SK-N-SH treated with all-trans-retinoic acid at 6 μM for 48 hours (cell line): Measurements from ENCODE around the gene RBP5.

ENCODE experiments used
- ATAC-seq: fragments of 200-7000 bp; cut with Tn5 transposase; 3 replicates; pipeline ENCODE4 v1.9.1; 2020; ENCODE audit warnings: mild to moderate bottlenecking, moderate library complexity
- ARNTL ChIP-seq: fragments of 450-650 bp; formaldehyde crosslinking; IDR thresholded peaks from 2 replicates; pipeline ENCODE4 v1.5.0; 2020; ENCODE audit warnings: low read depth, mild to moderate bottlenecking, moderate library complexity, borderline replicate concordance
- CSDC2 ChIP-seq: fragments of 250-450 bp; sonication (Bioruptor Pico); IDR thresholded peaks from 2 replicates; pipeline ENCODE4 v1.5.0; 2020; ENCODE audit warnings: mild to moderate bottlenecking, moderate library complexity
- CSRNP3 ChIP-seq: fragments of 250-450 bp; sonication (Bioruptor Pico); IDR thresholded peaks from 2 replicates; pipeline ENCODE4 v1.5.1; 2021; ENCODE audit warnings: mild to moderate bottlenecking, moderate library complexity
- ESRRG ChIP-seq: fragments of 250-450 bp; sonication (Bioruptor Pico); IDR thresholded peaks from 2 replicates; pipeline ENCODE4 v1.6.1; 2021; ENCODE audit warnings: mild to moderate bottlenecking
- GLIS3 ChIP-seq: fragments of 250-450 bp; sonication (Bioruptor Pico); IDR thresholded peaks from 2 replicates; pipeline ENCODE4 v1.5.0; 2020; ENCODE audit warnings: mild to moderate bottlenecking, moderate library complexity
- ISL1 ChIP-seq: fragments of 250-450 bp; sonication (Bioruptor Pico); IDR thresholded peaks from 2 replicates; pipeline ENCODE4 v2.1.2; 2022; ENCODE audit warnings: mild to moderate bottlenecking, moderate library complexity
- OSR1 ChIP-seq: fragments of 250-450 bp; sonication (Bioruptor Pico); IDR thresholded peaks from 2 replicates; pipeline ENCODE4 v1.8.0; 2022; ENCODE audit warnings: moderate library complexity, mild to moderate bottlenecking, inconsistent platforms
- PATZ1 ChIP-seq: fragments of 250-450 bp; sonication (Bioruptor Pico); IDR thresholded peaks from 2 replicates; pipeline ENCODE4 v1.8.0; 2020; ENCODE audit warnings: mild to moderate bottlenecking, moderate library complexity, borderline replicate concordance
- POU6F1 ChIP-seq: fragments of 250-450 bp; sonication (Bioruptor Pico); IDR thresholded peaks from 2 replicates; pipeline ENCODE4 v1.8.0; 2021; ENCODE audit warnings: low read depth, mild to moderate bottlenecking, moderate library complexity, borderline replicate concordance
- RARB ChIP-seq: fragments of 250-450 bp; sonication (Bioruptor Pico); IDR thresholded peaks from 2 replicates; pipeline ENCODE4 v1.8.0; 2021; ENCODE audit warnings: mild to moderate bottlenecking, moderate library complexity
- SNAI2 ChIP-seq: fragments of 250-450 bp; sonication (Bioruptor Pico); IDR thresholded peaks from 2 replicates; pipeline ENCODE4 v1.5.0; 2020; ENCODE audit warnings: mild to moderate bottlenecking, moderate library complexity
- TCF4 ChIP-seq: fragments of 250-450 bp; sonication (Bioruptor Pico); IDR thresholded peaks from 2 replicates; pipeline ENCODE4 v1.8.0; 2021; ENCODE audit warnings: mild to moderate bottlenecking, moderate library complexity, borderline replicate concordance
- TSHZ2 ChIP-seq: fragments of 250-450 bp; sonication (Bioruptor Pico); IDR thresholded peaks from 2 replicates; pipeline ENCODE4 v1.5.0; 2020; ENCODE audit warnings: mild to moderate bottlenecking, moderate library complexity
- ZC3H10 ChIP-seq: fragments of 250-450 bp; sonication (Bioruptor Pico); IDR thresholded peaks from 2 replicates; pipeline ENCODE4 v1.5.1; 2021; ENCODE audit warnings: mild to moderate bottlenecking, moderate library complexity
- ZFP3 ChIP-seq: fragments of 250-450 bp; sonication (Bioruptor Pico); IDR thresholded peaks from 2 replicates; pipeline ENCODE4 v1.5.0; 2020; ENCODE audit warnings: mild to moderate bottlenecking, moderate library complexity
- ZFP30 ChIP-seq: fragments of 450-650 bp; formaldehyde crosslinking; IDR thresholded peaks from 2 replicates; pipeline ENCODE4 v1.5.0; 2022; ENCODE audit warnings: mild to moderate bottlenecking, moderate library complexity
- ZNF565 ChIP-seq: fragments of 450-650 bp; formaldehyde crosslinking; conservative IDR thresholded peaks from 2 replicates; pipeline ENCODE4 v1.5.0; 2020; ENCODE audit warnings: low read depth, mild to moderate bottlenecking, moderate library complexity
- ZNF8 ChIP-seq: fragments of 450-650 bp; formaldehyde crosslinking; IDR thresholded peaks from 2 replicates; pipeline ENCODE4 v1.5.0; 2020; ENCODE audit warnings: mild to moderate bottlenecking, moderate library complexity

Gene RBP5

GRCh38 chr12:7144414-7145120, 15.9 kb upstream of the RBP5 start:
- TF ChIP-seq SNAI2 (CRISPR knock-in tag), result no peak
- TF ChIP-seq ZC3H10 (CRISPR knock-in tag), result no peak
- no peak for TF ChIP-seq ZFP30 (CRISPR knock-in tag)
- no peak for TF ChIP-seq GLIS3 (CRISPR knock-in tag)
- no peak for TF ChIP-seq ZFP3 (CRISPR knock-in tag)
- no peak for TF ChIP-seq TSHZ2
- TF ChIP-seq ZNF565 (CRISPR knock-in tag), result no peak
- no peak for TF ChIP-seq CSRNP3 (CRISPR knock-in tag)
- TF ChIP-seq ZNF8 (CRISPR knock-in tag), result no peak
- no peak for TF ChIP-seq ISL1 (CRISPR knock-in tag)
- TF ChIP-seq POU6F1 (CRISPR knock-in tag), result no peak
- peak; percentile 73 for ATAC-seq

- no peak for TF ChIP-seq ZC3H10 (CRISPR knock-in tag)
- no peak for TF ChIP-seq GLIS3 (CRISPR knock-in tag)
- TF ChIP-seq CSDC2 (CRISPR knock-in tag), result no peak
- no peak for TF ChIP-seq SNAI2 (CRISPR knock-in tag)
- TF ChIP-seq CSRNP3 (CRISPR knock-in tag), result no peak
- TF ChIP-seq ISL1 (CRISPR knock-in tag), result no peak
- no peak for TF ChIP-seq TSHZ2
- no peak for TF ChIP-seq RARB (CRISPR knock-in tag)
- TF ChIP-seq TCF4, result no peak
- TF ChIP-seq ZFP3 (CRISPR knock-in tag), result no peak
- ATAC-seq, result no peak
Observed at GRCh38 chr12:7143564-7143963, 14.9 kb upstream of the RBP5 start.

- ATAC-seq, result no peak
- no peak for TF ChIP-seq ARNTL (CRISPR knock-in tag)
- TF ChIP-seq PATZ1 (CRISPR knock-in tag), result no peak
- TF ChIP-seq OSR1 (CRISPR knock-in tag), result no peak
- TF ChIP-seq ESRRG (CRISPR knock-in tag), result no peak
Observed at GRCh38 chr12:7142809-7143465, 14.2 kb upstream of the RBP5 start.
